ENCODE results near the gene PPP1CB. TPM values are rescaled to one million over a fixed set of nuclear protein-coding genes. Genes with fewer than 3 reads are reported as not detected.
A peak's percentile ranks its signal among the peaks of the same experiment; 100 is the strongest.

PPP1CB gene
- total RNA-seq, 2 experiments from 2014 or later = 174 to 179 TPM

DNA sequence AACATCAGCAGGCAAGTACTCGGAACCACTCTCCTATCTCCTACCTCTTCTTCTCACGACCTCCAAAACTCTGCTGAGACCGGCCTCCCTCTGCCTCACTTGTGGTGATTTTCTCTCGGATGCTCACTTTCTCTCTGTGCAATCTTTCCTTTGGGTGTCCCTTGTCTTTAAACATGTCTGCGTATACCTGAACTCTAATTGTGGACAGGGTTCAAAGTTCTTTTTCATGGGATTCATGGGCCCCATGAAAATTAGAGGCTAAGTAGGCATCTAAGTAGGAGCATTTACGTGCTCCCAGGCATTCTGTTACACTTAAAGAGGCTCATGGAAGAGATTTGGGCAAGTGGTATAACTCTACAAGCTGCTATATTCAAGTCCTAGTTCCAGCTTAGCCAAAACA lies 2.1 kb upstream of the PPP1CB start:
- POLR2A ChIA-PET = no interaction called here
- ATAC-seq (ENCODE audit: low read depth) = no peak
- peak overlapping the region; percentile 85 for H3K4me3 Mint-ChIP-seq

DNA sequence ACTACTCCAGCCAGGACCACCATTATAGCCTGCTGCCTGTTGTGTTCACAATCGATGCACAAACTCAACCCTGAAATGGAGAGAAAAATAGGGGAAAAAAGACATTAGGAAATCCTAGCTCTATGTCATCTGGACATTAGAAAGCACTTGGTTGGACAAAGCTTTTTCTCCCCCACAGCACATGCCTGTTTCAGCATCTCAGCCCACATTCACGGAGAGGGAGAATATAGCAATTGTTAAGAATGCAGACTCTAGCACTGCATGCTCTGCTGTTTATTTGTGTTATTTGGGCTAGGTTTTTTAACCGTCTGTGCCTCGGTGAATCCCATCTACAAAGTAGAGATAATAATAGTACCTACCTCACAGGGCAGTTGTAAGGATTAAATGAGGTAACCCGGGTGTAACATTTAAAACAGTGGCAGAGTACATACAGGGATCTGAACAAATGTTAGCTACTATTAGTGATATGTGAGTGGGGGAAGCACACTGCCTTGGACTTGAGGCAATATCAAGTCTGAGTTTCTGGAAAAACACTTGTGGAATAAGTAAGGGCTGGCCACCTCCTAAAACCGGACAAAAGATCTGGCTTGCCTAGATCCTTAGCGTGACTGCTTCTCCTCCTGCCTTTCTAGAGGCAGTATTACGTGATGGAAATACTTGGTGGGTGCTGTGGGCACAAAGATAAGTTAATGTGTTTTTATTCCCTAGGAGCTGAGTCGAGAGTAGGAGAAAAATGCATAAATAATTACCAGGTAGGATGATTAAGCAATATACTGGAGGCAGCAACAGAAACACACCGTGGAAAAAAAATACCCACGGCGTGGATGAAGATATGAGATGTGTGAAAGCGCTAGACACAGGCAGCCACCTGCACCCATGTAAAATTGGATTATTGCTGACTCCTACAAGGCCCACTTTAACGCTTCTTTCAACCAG lies 1.0 kb upstream of the PPP1CB start:
- peak overlapping the region; percentile 85 for H3K4me3 Mint-ChIP-seq
- H3K4me1 Mint-ChIP-seq = peaks cover 44% of the 10 kb centered on the region
- H3K36me3 Mint-ChIP-seq = peaks cover 9% of the 10 kb centered on the region
- ATAC-seq (ENCODE audit: low read depth) (no peak), DNase-seq (no peak)
- H3K9me3 Mint-ChIP-seq = no peaks in the 10 kb centered on the region
- H3K27ac Mint-ChIP-seq = peak overlapping the region; percentile 98
- POLR2A ChIA-PET = interaction anchor here (0.8 to 3.1 kb wide), 6 partner anchors 120 to 164 kb away, joined by 3 to 24 read pairs (median 10); partner anchors contain the start of gene TRMT61B
- H3K27me3 Mint-ChIP-seq = no peaks in the 10 kb centered on the region

More for the DNA sequence above, 2.1 kb upstream of the PPP1CB start:
- Mint-ChIP-seq H3K27ac (peak overlapping the region; percentile 98), H3K36me3 (peaks cover 7% of the 10 kb centered on the region), H3K9me3 (no peaks in the 10 kb centered on the region), H3K27me3 (no peaks in the 10 kb centered on the region), H3K4me1 (peaks cover 38% of the 10 kb centered on the region)
- no peak for DNase-seq

DNA sequence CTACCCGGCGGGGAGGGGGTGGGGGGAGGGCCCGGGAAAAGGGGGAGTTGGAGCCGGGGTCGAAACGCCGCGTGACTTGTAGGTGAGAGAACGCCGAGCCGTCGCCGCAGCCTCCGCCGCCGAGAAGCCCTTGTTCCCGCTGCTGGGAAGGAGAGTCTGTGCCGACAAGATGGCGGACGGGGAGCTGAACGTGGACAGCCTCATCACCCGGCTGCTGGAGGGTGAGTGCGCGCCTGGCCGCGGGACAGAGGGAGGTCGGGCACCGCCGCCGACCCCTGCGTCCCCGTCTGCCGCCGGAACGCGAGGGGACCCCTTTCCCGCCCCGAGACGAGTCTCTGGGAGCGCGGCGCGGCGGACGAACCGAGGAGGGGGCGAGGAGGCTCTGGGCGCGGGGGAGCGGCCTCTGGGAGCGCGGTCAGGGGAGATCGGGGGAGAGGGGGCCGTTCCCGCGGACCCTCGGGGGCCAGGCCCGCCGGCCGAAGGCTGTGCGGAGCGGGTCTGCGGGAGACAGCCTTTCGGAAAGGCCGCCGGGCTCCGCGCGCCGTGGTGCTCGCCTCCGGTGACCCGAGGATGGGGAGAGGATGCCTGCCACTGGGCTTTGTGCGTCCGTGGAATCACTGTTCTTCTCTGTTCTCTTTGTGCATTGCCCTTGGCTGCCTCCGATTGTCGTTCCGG lies 463 bp downstream of the PPP1CB start:
- no peak for DNase-seq
- Mint-ChIP-seq H3K4me1 (peaks cover 52% of the 10 kb centered on the region), H3K9me3 (no peaks in the 10 kb centered on the region), H3K4me3 (peak overlapping the region; percentile 85), H3K27ac (peak overlapping the region; percentile 98), H3K36me3 (peaks cover 9% of the 10 kb centered on the region), H3K27me3 (no peaks in the 10 kb centered on the region)
- peak; percentile 21 for ATAC-seq (ENCODE audit: low read depth)
- POLR2A ChIA-PET = interaction anchor here (0.6 to 3.1 kb wide), 15 partner anchors 38 to 1167 kb away, joined by 3 to 31 read pairs (median 8); partner anchors contain the start of genes TRMT61B and WDR43

DNA sequence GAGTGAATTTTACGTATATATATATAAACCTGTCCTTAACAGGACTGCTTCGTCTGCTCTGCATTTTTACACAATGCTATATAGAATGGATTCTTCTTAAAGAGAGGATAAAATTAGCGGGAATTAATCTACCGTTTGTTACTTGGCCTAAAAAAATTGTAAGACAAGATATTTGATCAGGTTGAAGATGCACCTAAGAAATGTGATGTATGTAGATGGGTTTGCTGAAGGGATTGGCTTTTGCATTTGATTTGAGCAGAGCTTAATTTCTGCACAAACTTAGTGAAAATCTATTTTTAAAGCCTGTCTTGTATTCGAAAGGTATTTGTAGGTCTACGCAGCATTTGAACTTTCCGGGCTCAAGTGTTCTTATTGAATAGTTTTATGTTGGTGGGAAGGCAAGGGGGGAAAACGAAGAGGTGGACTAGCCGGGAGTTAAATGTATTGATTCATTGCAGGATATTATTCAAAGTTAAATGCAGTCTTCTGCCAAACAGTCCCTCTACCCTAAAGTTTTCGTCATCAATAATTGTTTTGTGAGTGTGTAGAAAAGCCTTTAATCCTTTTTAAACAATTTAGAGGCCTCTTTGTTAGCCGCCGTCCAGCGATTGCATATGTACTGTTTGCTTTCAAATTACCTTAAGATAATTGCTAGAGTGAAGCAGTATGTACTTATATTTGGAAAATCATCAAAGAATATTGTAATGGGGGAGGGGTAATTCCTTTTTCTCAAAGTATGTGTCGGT lies 1.2 kb downstream of the PPP1CB start:
- H3K27me3 Mint-ChIP-seq = no peaks in the 10 kb centered on the region
- H3K4me1 Mint-ChIP-seq = peaks cover 53% of the 10 kb centered on the region
- DNase-seq (no peak), ATAC-seq (ENCODE audit: low read depth) (no peak)
- H3K9me3 Mint-ChIP-seq = no peaks in the 10 kb centered on the region
- H3K4me3 Mint-ChIP-seq = peak overlapping the region; percentile 85
- peaks cover 9% of the 10 kb centered on the region for H3K36me3 Mint-ChIP-seq
- POLR2A ChIA-PET = interaction anchor here (0.6 to 3.1 kb wide), 13 partner anchors 128 to 1168 kb away, joined by 3 to 31 read pairs (median 6); partner anchors contain the start of gene WDR43
- H3K27ac Mint-ChIP-seq = peak overlapping the region; percentile 98

DNA sequence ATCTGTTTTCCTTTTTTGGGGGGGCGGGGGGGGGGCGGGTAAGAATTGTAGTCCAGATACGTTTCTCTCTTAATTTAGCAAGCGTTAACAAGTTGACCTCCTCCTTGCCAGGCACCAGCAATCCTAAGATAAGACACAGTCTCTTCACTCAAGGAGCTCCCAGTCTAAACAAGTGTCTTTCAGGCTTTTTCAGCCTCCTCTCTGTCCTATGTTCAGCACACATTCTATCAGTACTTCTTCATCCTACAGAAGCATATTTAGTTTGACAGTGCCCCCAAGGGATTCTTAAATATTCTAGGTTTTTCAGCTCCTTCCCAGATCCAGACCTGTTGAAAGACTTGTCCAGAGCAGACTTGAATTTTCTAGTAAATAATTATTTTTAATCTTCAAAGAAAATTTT lies 2.7 kb downstream of the PPP1CB start:
- no peak for ATAC-seq (ENCODE audit: low read depth)
- Mint-ChIP-seq H3K36me3 (peaks cover 5% of the 10 kb centered on the region), H3K27me3 (no peaks in the 10 kb centered on the region), H3K4me1 (peaks cover 45% of the 10 kb centered on the region), H3K9me3 (no peaks in the 10 kb centered on the region), H3K27ac (peak overlapping the region; percentile 59), H3K4me3 (no peak overlapping the region)
- POLR2A ChIA-PET = interaction anchor here (1.5 kb wide), 1 partner anchor 139 kb away, joined by 3 read pairs; no protein-coding TSS in a partner anchor
- DNase-seq = no peak

DNA sequence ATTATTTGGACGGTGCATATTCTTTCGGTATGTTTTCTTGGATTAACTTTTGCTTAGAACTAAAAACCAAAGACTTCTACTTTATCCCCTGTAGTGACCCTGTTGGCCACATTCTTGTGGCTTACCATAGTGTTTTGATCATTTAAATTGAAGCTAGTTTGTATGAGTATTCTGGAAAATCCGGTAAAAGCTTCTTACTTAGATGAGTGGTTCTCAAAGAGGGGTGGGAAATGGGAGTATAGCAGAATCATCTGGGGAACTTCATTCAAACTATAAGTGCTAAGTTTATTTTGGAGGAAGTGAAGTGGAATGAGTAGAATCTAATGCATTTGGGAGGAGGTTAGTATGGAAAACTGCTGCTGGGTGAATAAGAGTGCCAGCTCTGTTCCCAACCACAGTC lies 3.8 kb downstream of the PPP1CB start:
- DNase-seq (no peak), ATAC-seq (ENCODE audit: low read depth) (no peak)
- Mint-ChIP-seq H3K4me1 (peaks cover 34% of the 10 kb centered on the region), H3K9me3 (no peaks in the 10 kb centered on the region), H3K27ac (no peak overlapping the region), H3K4me3 (no peak overlapping the region), H3K36me3 (peaks cover 5% of the 10 kb centered on the region), H3K27me3 (no peaks in the 10 kb centered on the region)
- POLR2A ChIA-PET = interaction anchor here (0.6 to 1.5 kb wide), 3 partner anchors 140 to 875 kb away, joined by 3 read pairs; no protein-coding TSS in a partner anchor

DNA sequence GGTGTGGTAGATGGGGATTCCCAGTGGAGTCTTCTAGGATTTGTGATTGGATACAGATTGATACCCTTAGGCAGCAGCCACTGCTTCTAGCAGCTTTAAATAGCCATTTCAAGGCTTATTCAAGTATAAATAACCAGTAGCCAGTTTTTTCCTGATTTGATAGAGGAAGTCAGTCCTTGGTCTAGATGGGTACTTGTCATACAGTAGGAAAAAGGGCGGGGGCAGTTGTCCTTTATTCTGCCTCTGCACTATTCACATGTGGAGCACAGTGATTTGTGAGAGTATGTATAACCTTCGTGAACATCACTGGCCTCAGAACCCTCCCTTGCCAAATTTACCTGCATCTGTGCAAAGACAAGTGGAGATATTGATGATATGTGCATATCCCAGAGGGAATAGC lies 6.8 kb downstream of the PPP1CB start:
- Mint-ChIP-seq H3K27me3 (no peaks in the 10 kb centered on the region), H3K9me3 (no peaks in the 10 kb centered on the region), H3K27ac (no peak overlapping the region), H3K36me3 (peaks cover 7% of the 10 kb centered on the region), H3K4me3 (no peak overlapping the region), H3K4me1 (peaks cover 28% of the 10 kb centered on the region)
- ATAC-seq (ENCODE audit: low read depth) = no peak
- DNase-seq = no peak
- POLR2A ChIA-PET = interaction anchor here (0.6 kb wide), 1 partner anchor 208 kb away, joined by 3 read pairs; no protein-coding TSS in a partner anchor

DNA sequence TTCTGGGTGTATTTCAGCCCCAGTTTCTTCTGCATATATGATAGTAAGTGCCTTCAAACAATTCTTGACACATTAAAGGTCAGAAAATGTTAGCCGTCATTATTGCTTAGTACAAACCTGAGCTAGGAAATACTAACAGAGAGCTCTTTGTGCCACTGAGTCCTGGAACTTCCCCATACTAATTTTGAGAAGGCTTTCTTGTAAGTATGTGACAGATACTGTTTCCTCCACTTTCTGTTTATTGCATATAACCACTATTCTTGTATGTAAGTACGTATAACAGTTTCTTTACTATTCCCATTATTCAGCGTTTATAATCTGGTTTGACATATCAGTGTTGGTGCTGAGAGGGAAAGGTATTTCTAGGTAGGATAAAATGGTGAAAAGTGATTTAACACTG lies 9.8 kb downstream of the PPP1CB start:
- no peak for DNase-seq
- no peak overlapping the region for H3K27ac Mint-ChIP-seq
- no peaks in the 10 kb centered on the region for H3K27me3 Mint-ChIP-seq
- H3K36me3 Mint-ChIP-seq = peaks cover 20% of the 10 kb centered on the region
- POLR2A ChIA-PET = no interaction called here
- H3K9me3 Mint-ChIP-seq = no peaks in the 10 kb centered on the region
- H3K4me1 Mint-ChIP-seq = peaks cover 20% of the 10 kb centered on the region
- H3K4me3 Mint-ChIP-seq = no peak overlapping the region
- ATAC-seq (ENCODE audit: low read depth) = no peak

DNA sequence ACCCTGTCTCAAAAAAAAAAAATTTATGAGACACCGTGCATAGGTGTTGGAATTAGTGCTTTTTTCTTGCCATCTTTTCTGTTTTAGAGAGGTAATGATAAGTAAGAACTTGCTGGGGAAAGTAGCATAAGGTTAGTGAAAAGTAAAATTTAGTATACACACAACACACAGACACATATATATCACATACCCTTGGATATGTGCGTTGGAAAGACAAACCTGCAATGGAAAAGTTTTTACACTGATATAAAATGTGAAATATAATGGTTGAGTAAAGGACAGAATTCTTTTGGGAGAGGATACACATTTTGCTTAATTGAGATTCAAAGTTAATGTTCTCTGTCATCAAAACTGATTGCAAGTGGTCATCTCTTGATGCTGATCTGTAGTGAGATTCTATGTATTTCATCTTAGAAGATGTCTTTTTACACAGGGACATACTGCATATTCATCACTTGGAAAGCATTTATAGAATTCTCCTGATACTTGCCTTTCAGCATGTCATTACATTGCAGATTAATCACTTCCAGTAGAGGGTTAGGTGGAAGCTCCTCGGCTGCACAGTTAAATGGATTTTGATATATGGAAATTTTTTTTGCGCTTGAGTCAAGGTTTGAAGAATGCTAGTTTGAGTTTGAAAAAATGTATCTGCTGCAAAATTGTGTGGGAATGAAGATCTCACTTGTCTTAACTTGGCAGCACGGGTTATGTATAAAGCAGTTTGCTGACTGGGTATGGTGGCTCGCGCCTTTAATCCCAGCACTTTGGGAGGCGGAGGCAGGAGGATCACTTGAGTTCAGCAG lies 13.5 kb downstream of the PPP1CB start:
- Mint-ChIP-seq H3K9me3 (no peaks in the 10 kb centered on the region), H3K4me1 (peaks cover 22% of the 10 kb centered on the region), H3K36me3 (peaks cover 34% of the 10 kb centered on the region), H3K27ac (no peak overlapping the region), H3K27me3 (no peaks in the 10 kb centered on the region), H3K4me3 (no peak overlapping the region)
- ATAC-seq (ENCODE audit: low read depth) (no peak), DNase-seq (no peak)
- POLR2A ChIA-PET = no interaction called here

DNA sequence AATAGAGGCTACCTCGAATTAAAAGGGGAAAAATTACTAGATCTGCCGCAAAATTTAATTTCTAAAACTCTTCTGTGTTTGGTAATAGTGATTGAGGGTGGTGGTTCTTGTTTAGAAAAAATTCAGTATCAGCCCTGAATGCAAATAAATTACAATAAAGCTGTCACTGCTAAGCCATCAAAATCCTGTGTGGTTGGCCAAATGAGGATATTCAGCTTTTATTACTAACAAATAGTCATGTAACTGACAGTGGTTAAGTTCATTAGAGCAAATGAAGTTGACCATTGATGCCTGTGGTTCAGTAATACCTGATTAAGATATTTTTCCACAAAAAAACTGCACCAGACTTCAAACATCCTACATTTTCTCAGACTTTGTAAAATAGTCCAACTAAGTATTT lies 14.4 kb downstream of the PPP1CB start:
- H3K27me3 Mint-ChIP-seq = no peaks in the 10 kb centered on the region
- DNase-seq (no peak), ATAC-seq (ENCODE audit: low read depth) (no peak)
- no peak overlapping the region for H3K4me3 Mint-ChIP-seq
- peaks cover 35% of the 10 kb centered on the region for H3K36me3 Mint-ChIP-seq
- peaks cover 26% of the 10 kb centered on the region for H3K4me1 Mint-ChIP-seq
- H3K9me3 Mint-ChIP-seq = no peaks in the 10 kb centered on the region
- POLR2A ChIA-PET = no interaction called here
- H3K27ac Mint-ChIP-seq = no peak overlapping the region

DNA sequence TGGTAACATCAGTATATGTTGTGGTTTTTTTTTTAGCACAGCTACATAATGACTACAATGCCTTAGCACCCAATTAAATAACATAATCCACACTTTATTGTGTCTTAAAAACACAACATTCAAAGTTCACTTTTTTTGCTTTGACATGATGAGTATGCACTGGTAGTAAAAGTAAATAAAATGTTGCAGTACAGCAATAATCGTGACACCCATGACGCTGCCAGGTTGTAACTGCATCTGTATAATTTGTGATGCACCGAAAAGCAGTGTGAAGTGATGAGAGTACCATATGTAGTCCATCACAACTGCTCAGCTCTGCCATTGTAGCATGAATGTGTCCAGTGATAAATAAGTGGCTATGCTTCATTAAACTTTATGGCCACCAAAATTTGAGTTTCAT lies 15.7 kb downstream of the PPP1CB start:
- POLR2A ChIA-PET = interaction anchor here (0.6 kb wide), 1 partner anchor 37 kb away, joined by 3 read pairs; no protein-coding TSS in a partner anchor
- no peak overlapping the region for H3K4me3 Mint-ChIP-seq
- H3K9me3 Mint-ChIP-seq = no peaks in the 10 kb centered on the region
- H3K36me3 Mint-ChIP-seq = peaks cover 34% of the 10 kb centered on the region
- ATAC-seq (ENCODE audit: low read depth) (no peak), DNase-seq (no peak)
- peaks cover 24% of the 10 kb centered on the region for H3K4me1 Mint-ChIP-seq
- no peaks in the 10 kb centered on the region for H3K27me3 Mint-ChIP-seq
- H3K27ac Mint-ChIP-seq = no peak overlapping the region

DNA sequence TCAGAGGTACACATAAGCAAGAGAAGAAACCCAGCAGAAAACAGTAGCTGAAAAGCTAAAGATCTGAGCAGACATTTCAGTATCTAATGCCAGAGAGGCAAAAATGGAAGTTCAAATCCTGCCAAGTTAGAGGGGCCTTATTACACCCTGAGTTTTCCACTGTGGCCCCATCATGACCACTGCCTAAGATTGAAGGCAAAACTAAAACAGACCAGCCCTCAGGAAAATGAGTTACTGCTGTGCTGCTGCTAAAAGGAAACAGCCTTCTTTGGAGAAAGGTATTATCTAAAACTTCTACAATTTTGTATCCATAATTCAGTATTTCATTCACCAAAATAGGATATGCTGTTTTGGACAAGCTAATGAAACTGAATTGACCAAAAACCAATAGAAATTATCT lies 16.8 kb downstream of the PPP1CB start:
- Mint-ChIP-seq H3K4me1 (peaks cover 25% of the 10 kb centered on the region), H3K27ac (no peak overlapping the region), H3K36me3 (peaks cover 33% of the 10 kb centered on the region), H3K4me3 (no peak overlapping the region), H3K9me3 (no peaks in the 10 kb centered on the region), H3K27me3 (no peaks in the 10 kb centered on the region)
- POLR2A ChIA-PET = interaction anchor here (0.6 kb wide), 1 partner anchor 367 kb away, joined by 3 read pairs; no protein-coding TSS in a partner anchor
- ATAC-seq (ENCODE audit: low read depth) (no peak), DNase-seq (no peak)

All from activated naive CD8-positive, alpha-beta T cell treated with anti-CD3 and anti-CD28 coated beads, Interleukin-2, amount 10 ng/mL, durations not matched to agents 7 days and 5 days (primary cell).